ENCODE data around the gene CORO2A. TPM values are rescaled to one million over a fixed set of nuclear protein-coding genes. Genes with fewer than 3 reads are reported as not detected.

Gene CORO2A
- total and polyA plus RNA-seq, 10 donors = 1.3 to 11.0 (median 6.1) TPM

GRCh38 chr9:98202252-98202651 lies 9.8 kb upstream of the CORO2A start:
- 74 to 87% (median 81%) methylated on average over 5 of the region's 5 CpGs for WGBS, 5 donors
- Histone ChIP-seq H3K4me1 (peaks cover 0 to 14% (median 6%) of the 10 kb centered on the region in 6 donors), H3K27me3 (replicated peaks in 1 of 7) (no peaks in the 10 kb centered on the region), H3K9me3 (no peaks in the 10 kb centered on the region), H3K4me3 (no peak overlapping the region), H3K27ac (no peak overlapping the region), H3K36me3 (peaks cover 0 to 86% (median 0%) of the 10 kb centered on the region in 6 donors)
- intact Hi-C loops (cut with DNase I; ENCODE audit: low total_unique reads) = loop anchor here (10.0 kb wide), 1 partner anchor 53 kb away; the partner anchor contains the start of gene TBC1D2
- TF ChIP-seq CTCF (IDR thresholded peaks at IDR 0.05 in 8 of 11, conservative IDR thresholded peaks at IDR 0.05 in 3 of 11) (no peak), POLR2AphosphoS5 (IDR thresholded peaks at IDR 0.05) (no peak), POLR2A (IDR thresholded peaks at IDR 0.05) (no peak)
- no peak for DNase-seq

GRCh38 chr9:98201749-98202148 lies 9.3 kb upstream of the CORO2A start:
- no peak for TF ChIP-seq CTCF (IDR thresholded peaks at IDR 0.05 in 8 of 11, conservative IDR thresholded peaks at IDR 0.05 in 3 of 11)
- TF ChIP-seq POLR2AphosphoS5 (IDR thresholded peaks at IDR 0.05) = no peak
- TF ChIP-seq POLR2A (IDR thresholded peaks at IDR 0.05) = no peak
- Histone ChIP-seq H3K27me3 (replicated peaks in 1 of 7) (no peaks in the 10 kb centered on the region), H3K4me3 (no peak overlapping the region), H3K36me3 (peaks cover 0 to 88% (median 0%) of the 10 kb centered on the region in 6 donors), H3K4me1 (peaks cover 0 to 14% (median 6%) of the 10 kb centered on the region in 6 donors), H3K9me3 (no peaks in the 10 kb centered on the region), H3K27ac (no peak overlapping the region)
- no peak for DNase-seq
- 83 to 99% (median 93%) methylated on average over 1 to 7 of the region's 7 CpGs for WGBS, 5 donors
- intact Hi-C loops (cut with DNase I; ENCODE audit: low total_unique reads) = loop anchor here (10.0 kb wide), 1 partner anchor 53 kb away; the partner anchor contains the start of gene TBC1D2

DNA sequence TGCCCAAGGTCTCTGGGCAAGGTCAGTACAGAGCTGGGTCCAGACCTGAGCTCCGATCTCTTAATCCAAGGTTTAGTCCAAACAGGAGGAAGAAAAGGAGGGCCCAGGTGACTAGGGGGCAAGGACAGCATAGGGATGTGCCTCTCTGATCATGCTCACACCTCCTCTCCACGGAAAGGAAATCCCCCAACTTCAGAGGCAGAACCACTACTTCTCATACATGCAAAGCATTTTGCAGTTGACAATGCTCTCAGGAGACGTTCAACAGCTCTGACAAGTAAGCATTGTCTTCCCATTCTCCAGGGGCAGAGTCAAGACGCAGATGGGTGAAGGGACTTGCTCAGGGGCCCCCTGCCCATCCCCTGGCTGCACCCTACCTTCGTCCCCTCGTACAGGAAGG lies 8.7 kb upstream of the CORO2A start:
- H3K4me3 ChIP-seq = no peak overlapping the region
- intact Hi-C loops (cut with DNase I; ENCODE audit: low total_unique reads) = loop anchor here (10.0 kb wide), 1 partner anchor 54 kb away; the partner anchor contains the start of gene TBC1D2
- H3K36me3 ChIP-seq = peaks cover 0 to 84% (median 0%) of the 10 kb centered on the region in 6 donors
- peaks cover 0 to 11% (median 6%) of the 10 kb centered on the region in 6 donors for H3K4me1 ChIP-seq
- no peak overlapping the region for H3K27ac ChIP-seq
- TF ChIP-seq CTCF (IDR thresholded peaks at IDR 0.05 in 8 of 11, conservative IDR thresholded peaks at IDR 0.05 in 3 of 11) (no peak), POLR2AphosphoS5 (IDR thresholded peaks at IDR 0.05) (no peak), POLR2A (IDR thresholded peaks at IDR 0.05) (no peak)
- no peaks in the 10 kb centered on the region for H3K27me3 ChIP-seq (replicated peaks in 1 of 7)
- WGBS, 5 donors = 59 to 81% (median 77%) methylated on average over 5 to 6 of the region's 6 CpGs
- no peaks in the 10 kb centered on the region for H3K9me3 ChIP-seq
- no peak for DNase-seq

DNA sequence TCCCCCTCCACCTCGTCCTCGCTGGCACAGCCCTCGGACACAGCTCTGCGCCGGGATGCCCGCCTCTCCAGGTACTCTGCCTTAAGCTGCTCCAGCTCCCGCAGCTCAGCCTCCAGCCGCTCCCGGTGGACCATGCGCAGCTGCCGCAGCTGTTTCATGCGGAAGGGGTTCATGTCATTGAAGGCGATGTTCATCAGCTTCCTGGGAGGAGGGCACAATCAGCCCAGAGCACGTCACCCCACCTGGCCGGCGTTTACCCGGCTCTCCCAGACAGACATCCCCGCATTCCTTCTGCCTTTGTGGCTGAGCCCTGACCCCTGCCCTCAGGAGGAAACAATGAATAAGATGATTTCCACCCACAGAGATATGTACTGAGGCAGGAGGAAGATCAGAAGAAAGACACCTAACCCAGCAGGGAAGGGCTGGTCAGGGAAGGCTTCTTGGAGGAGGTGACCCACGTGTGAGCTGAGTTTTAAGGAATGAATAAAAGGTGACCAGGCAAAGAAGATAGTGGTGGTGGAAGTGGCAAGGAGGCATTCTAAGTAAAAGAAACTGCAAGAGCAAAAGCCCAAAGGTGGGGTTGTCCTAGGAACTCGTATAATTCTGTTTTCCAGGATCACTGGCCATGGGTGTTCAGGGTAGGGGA lies 7.1 kb upstream of the CORO2A start:
- no peaks in the 10 kb centered on the region for H3K9me3 ChIP-seq
- H3K27me3 ChIP-seq (replicated peaks in 1 of 7) = no peaks in the 10 kb centered on the region
- H3K36me3 ChIP-seq = peaks cover 0 to 78% (median 0%) of the 10 kb centered on the region in 6 donors
- no peak for DNase-seq
- intact Hi-C loops (cut with DNase I; ENCODE audit: low total_unique reads) = loop anchor here (10.0 kb wide), 2 partner anchors 55 to 125 kb away; partner anchors contain the start of gene TBC1D2
- no peak for TF ChIP-seq POLR2A (IDR thresholded peaks at IDR 0.05)
- no peak for TF ChIP-seq POLR2AphosphoS5 (IDR thresholded peaks at IDR 0.05)
- TF ChIP-seq CTCF (IDR thresholded peaks at IDR 0.05 in 8 of 11, conservative IDR thresholded peaks at IDR 0.05 in 3 of 11) = no peak
- H3K27ac ChIP-seq = no peak overlapping the region
- no peak overlapping the region for H3K4me3 ChIP-seq
- H3K4me1 ChIP-seq = no peaks in the 10 kb centered on the region
- WGBS, 5 donors = 80 to 91% (median 89%) methylated on average over 14 to 20 of the region's 20 CpGs

Measured in spleen (tissue), 11 donors.